ENCODE results near the gene TSHZ1.

TSHZ1 gene

GRCh38 chr18:75277610-75277928 lies 67.0 kb downstream of the TSHZ1 start:
- TF ChIP-seq MAX (IDR thresholded peaks at IDR 0.05) (no peak), NFIC (IDR thresholded peaks at IDR 0.05) (no peak), ZBTB7A (IDR thresholded peaks at IDR 0.05; ENCODE audit: low read depth) (no peak), USF1 (IDR thresholded peaks at IDR 0.05) (no peak), FOXM1 (IDR thresholded peaks at IDR 0.05; ENCODE audit: borderline replicate concordance, low read depth) (no peak), TAF1 (IDR thresholded peaks at IDR 0.05; ENCODE audit: low read depth) (no peak), TCF12 (IDR thresholded peaks at IDR 0.05; ENCODE audit: low read depth) (no peak), REST (IDR thresholded peaks at IDR 0.05; ENCODE audit: low read depth) (no peak), YY1 (IDR thresholded peaks at IDR 0.05; ENCODE audit: low read depth) (no peak), CREB1 (IDR thresholded peaks at IDR 0.05; ENCODE audit: low read depth) (no peak), RAD21 (IDR thresholded peaks at IDR 0.05; ENCODE audit: low read depth) (no peak), EP300 (IDR thresholded peaks at IDR 0.05; ENCODE audit: borderline replicate concordance) (no peak), TEAD4 (IDR thresholded peaks at IDR 0.05) (no peak), CEBPB (IDR thresholded peaks at IDR 0.05) (no peak), EGR1 (IDR thresholded peaks at IDR 0.05) (no peak)

GRCh38 chr18:75279381-75279780 lies 68.8 kb downstream of the TSHZ1 start:
- TF ChIP-seq YY1 (IDR thresholded peaks at IDR 0.05; ENCODE audit: low read depth) (no peak), TEAD4 (IDR thresholded peaks at IDR 0.05) (no peak), TCF12 (IDR thresholded peaks at IDR 0.05; ENCODE audit: low read depth) (no peak), FOXM1 (IDR thresholded peaks at IDR 0.05; ENCODE audit: borderline replicate concordance, low read depth) (no peak), USF1 (IDR thresholded peaks at IDR 0.05) (no peak), RAD21 (IDR thresholded peaks at IDR 0.05; ENCODE audit: low read depth) (no peak), ZBTB7A (IDR thresholded peaks at IDR 0.05; ENCODE audit: low read depth) (no peak), NFIC (IDR thresholded peaks at IDR 0.05) (no peak), TAF1 (IDR thresholded peaks at IDR 0.05; ENCODE audit: low read depth) (no peak)

GRCh38 chr18:75280427-75281280 lies 70.1 kb downstream of the TSHZ1 start:
- TF ChIP-seq REST (IDR thresholded peaks at IDR 0.05; ENCODE audit: low read depth) = no peak
- TF ChIP-seq CEBPB (IDR thresholded peaks at IDR 0.05) = no peak
- no peak for TF ChIP-seq RAD21 (IDR thresholded peaks at IDR 0.05; ENCODE audit: low read depth)
- TF ChIP-seq EP300 (IDR thresholded peaks at IDR 0.05; ENCODE audit: borderline replicate concordance) = no peak
- no peak for TF ChIP-seq CREB1 (IDR thresholded peaks at IDR 0.05; ENCODE audit: low read depth)
- no peak for TF ChIP-seq NFIC (IDR thresholded peaks at IDR 0.05)
- TF ChIP-seq TCF12 (IDR thresholded peaks at IDR 0.05; ENCODE audit: low read depth) = no peak
- no peak for TF ChIP-seq TEAD4 (IDR thresholded peaks at IDR 0.05)
- no peak for TF ChIP-seq MAX (IDR thresholded peaks at IDR 0.05)
- no peak for TF ChIP-seq TAF1 (IDR thresholded peaks at IDR 0.05; ENCODE audit: low read depth)
- no peak for TF ChIP-seq EGR1 (IDR thresholded peaks at IDR 0.05)
- TF ChIP-seq FOXM1 (IDR thresholded peaks at IDR 0.05; ENCODE audit: borderline replicate concordance, low read depth) = no peak
- TF ChIP-seq ZBTB7A (IDR thresholded peaks at IDR 0.05; ENCODE audit: low read depth) = no peak
- TF ChIP-seq YY1 (IDR thresholded peaks at IDR 0.05; ENCODE audit: low read depth) = no peak

GRCh38 chr18:75282746-75283145 lies 72.1 kb downstream of the TSHZ1 start:
- TF ChIP-seq TCF12 (IDR thresholded peaks at IDR 0.05; ENCODE audit: low read depth) (no peak), EP300 (IDR thresholded peaks at IDR 0.05; ENCODE audit: borderline replicate concordance) (no peak), USF1 (IDR thresholded peaks at IDR 0.05) (no peak), EGR1 (IDR thresholded peaks at IDR 0.05) (no peak), TAF1 (IDR thresholded peaks at IDR 0.05; ENCODE audit: low read depth) (no peak), ZBTB7A (IDR thresholded peaks at IDR 0.05; ENCODE audit: low read depth) (no peak), CREB1 (IDR thresholded peaks at IDR 0.05; ENCODE audit: low read depth) (no peak), NFIC (IDR thresholded peaks at IDR 0.05) (no peak), FOXM1 (IDR thresholded peaks at IDR 0.05; ENCODE audit: borderline replicate concordance, low read depth) (no peak), RAD21 (IDR thresholded peaks at IDR 0.05; ENCODE audit: low read depth) (no peak), REST (IDR thresholded peaks at IDR 0.05; ENCODE audit: low read depth) (no peak), MAX (IDR thresholded peaks at IDR 0.05) (no peak), YY1 (IDR thresholded peaks at IDR 0.05; ENCODE audit: low read depth) (no peak), CEBPB (IDR thresholded peaks at IDR 0.05) (no peak), TEAD4 (IDR thresholded peaks at IDR 0.05) (no peak)
